ENCODE measurements around the gene IL20.

IL20 gene

DNA sequence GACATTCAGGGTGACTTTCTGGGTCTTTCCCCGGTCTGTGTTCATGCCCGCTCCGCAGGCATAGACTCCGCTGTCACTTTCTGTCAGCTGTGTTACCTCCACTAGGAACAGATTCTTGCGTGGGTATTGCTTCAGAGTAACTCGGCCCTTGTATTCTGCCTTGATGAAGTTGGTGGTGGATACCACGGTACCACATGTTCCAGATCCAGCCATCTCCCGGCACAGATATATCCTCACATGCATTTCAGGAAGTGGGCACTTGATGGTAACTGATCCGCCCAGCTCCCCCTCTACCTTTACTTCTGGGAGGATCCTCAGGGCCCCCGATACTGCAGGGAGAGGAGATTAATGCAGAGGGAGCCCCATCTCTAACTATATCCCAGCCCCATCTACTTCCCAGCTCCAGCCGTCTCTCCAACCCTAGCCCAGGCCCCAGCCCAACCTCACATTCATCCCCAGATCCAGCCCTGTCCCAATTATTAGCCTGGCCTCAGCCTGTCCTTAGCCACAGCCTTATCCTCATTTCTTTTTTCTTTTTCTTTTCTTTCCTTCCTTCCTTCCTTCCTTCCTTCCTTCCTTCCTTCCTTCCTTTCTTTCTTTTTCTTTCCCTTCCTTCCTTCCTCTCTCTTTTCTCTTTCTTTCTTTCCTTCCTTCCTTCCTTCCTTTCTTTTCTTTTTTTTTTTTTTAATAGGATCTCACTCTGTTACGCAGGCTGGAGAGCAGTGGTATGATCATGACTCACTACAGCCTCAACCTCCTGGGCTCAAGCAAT is 48.5 kb downstream of the IL20 start:
- Histone ChIP-seq H3K27ac (ENCODE audit: extremely low read depth, low read depth, low read length) (no peak overlapping the region), H3K36me3 (ENCODE audit: control insufficient read depth in 2 of 2, insufficient read depth in 1 of 2, low read length in 2 of 2) (no peaks in the 10 kb centered on the region), H3K9me3 (ENCODE audit: control insufficient read depth, insufficient read depth, low read depth, low read length) (no peaks in the 10 kb centered on the region), H3K4me1 (ENCODE audit: control insufficient read depth, insufficient read depth, low read length) (no peaks in the 10 kb centered on the region), H3K4me3 (ENCODE audit: low read depth, low read length) (no peak overlapping the region)
- ChIA-PET POLR2A (no interaction called here), CTCF (interaction anchor here (0.6 to 4.3 kb wide), 8 partner anchors 68 to 589 kb away, joined by 3 to 73 read pairs (median 37); no protein-coding TSS in a partner anchor)
- TF ChIP-seq ZNF366 (tag by site-specific recombination; conservative IDR thresholded peaks at IDR 0.05): peak; percentile 72
- TF ChIP-seq ZNF155 (tag by site-specific recombination; IDR thresholded peaks at IDR 0.05): no peak
- no peak for TF ChIP-seq ZNF2 (tag by site-specific recombination; IDR thresholded peaks at IDR 0.05)

GRCh38 chr1:206915030-206915735 is 49.8 kb downstream of the IL20 start:
- Histone ChIP-seq H3K27ac (ENCODE audit: extremely low read depth, low read depth, low read length) (no peak overlapping the region), H3K4me1 (ENCODE audit: control insufficient read depth, insufficient read depth, low read length) (no peaks in the 10 kb centered on the region), H3K9me3 (ENCODE audit: control insufficient read depth, insufficient read depth, low read depth, low read length) (no peaks in the 10 kb centered on the region), H3K4me3 (ENCODE audit: low read depth, low read length) (no peak overlapping the region), H3K36me3 (ENCODE audit: control insufficient read depth in 2 of 2, insufficient read depth in 1 of 2, low read length in 2 of 2) (no peaks in the 10 kb centered on the region)
- POLR2A ChIA-PET: no interaction called here
- CTCF ChIA-PET: interaction anchor here (0.6 to 4.3 kb wide), 9 partner anchors 50 to 190 kb away, joined by 3 to 73 read pairs (median 5); partner anchors contain the start of gene IL20
- no peak for TF ChIP-seq HOXA7 (CRISPR knock-in tag; IDR thresholded peaks at IDR 0.05; ENCODE audit: borderline replicate concordance)
- TF ChIP-seq HOXD13 (CRISPR knock-in tag; IDR thresholded peaks at IDR 0.05; ENCODE audit: borderline replicate concordance): no peak
- no peak for TF ChIP-seq ZNF660 (tag by site-specific recombination; IDR thresholded peaks at IDR 0.05)
- TF ChIP-seq ZNF423 (tag by site-specific recombination; IDR thresholded peaks at IDR 0.05): no peak
- no peak for TF ChIP-seq ZNF335 (tag by site-specific recombination; conservative IDR thresholded peaks at IDR 0.05)
- TF ChIP-seq ZNF623 (tag by site-specific recombination; IDR thresholded peaks at IDR 0.05): no peak
- no peak for TF ChIP-seq ZNF184 (tag by site-specific recombination; IDR thresholded peaks at IDR 0.05)
- no peak for TF ChIP-seq ZEB2 (tag by site-specific recombination; IDR thresholded peaks at IDR 0.05)
- TF ChIP-seq, protein P1, sequence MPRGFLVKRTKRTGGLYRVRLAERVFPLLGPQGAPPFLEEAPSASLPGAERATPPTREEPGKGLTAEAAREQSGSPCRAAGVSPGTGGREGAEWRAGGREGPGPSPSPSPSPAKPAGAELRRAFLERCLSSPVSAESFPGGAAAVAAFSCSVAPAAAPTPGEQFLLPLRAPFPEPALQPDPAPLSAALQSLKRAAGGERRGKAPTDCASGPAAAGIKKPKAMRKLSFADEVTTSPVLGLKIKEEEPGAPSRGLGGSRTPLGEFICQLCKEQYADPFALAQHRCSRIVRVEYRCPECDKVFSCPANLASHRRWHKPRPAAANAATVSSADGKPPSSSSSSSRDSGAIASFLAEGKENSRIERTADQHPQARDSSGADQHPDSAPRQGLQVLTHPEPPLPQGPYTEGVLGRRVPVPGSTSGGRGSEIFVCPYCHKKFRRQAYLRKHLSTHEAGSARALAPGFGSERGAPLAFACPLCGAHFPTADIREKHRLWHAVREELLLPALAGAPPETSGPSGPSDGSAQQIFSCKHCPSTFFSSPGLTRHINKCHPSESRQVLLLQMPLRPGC (tag by site-specific recombination; IDR thresholded peaks at IDR 0.05): no peak
- TF ChIP-seq ZNF311 (tag by site-specific recombination; IDR thresholded peaks at IDR 0.05; ENCODE audit: borderline replicate concordance): no peak
- TF ChIP-seq ZFP37 (tag by site-specific recombination; IDR thresholded peaks at IDR 0.05): no peak
- no peak for TF ChIP-seq ZNF112 (tag by site-specific recombination; IDR thresholded peaks at IDR 0.05)
- TF ChIP-seq ZBTB10 (tag by site-specific recombination; IDR thresholded peaks at IDR 0.05): no peak
- no peak for TF ChIP-seq ZNF654 (tag by site-specific recombination; IDR thresholded peaks at IDR 0.05; ENCODE audit: low read depth)

All from HEK293 (cell line).